Measurements from ENCODE around the gene SLC29A3.

- TF ChIP-seq CTCF (IDR thresholded peaks at IDR 0.05; ENCODE audit: borderline replicate concordance, extremely low read depth, low read length, poor library complexity, severe bottlenecking) = no peak
- TF ChIP-seq EZH2 (IDR thresholded peaks at IDR 0.05; ENCODE audit: borderline replicate concordance, low read depth, low read length, severe bottlenecking) = no peak
These were observed 21.7 kb upstream of the SLC29A3 start for GRCh38 chr10:71297343-71297742.

All from DND-41 (cell line).